ENCODE data around the gene KLK4. TPM values are rescaled to one million over a fixed set of nuclear protein-coding genes. Genes with fewer than 3 reads are reported as not detected.

The KLK4 gene
- total and polyA plus RNA-seq, 2 of the 4 experiments (the other 2 are of a cell fraction): not detected

- Histone ChIP-seq H2AK5ac (ENCODE audit: low read depth, low read length) (no peak overlapping the region), H3K4me2 (ENCODE audit: low read depth, low read length) (no peak overlapping the region), H3K4ac (ENCODE audit: low read depth, low read length) (no peak overlapping the region), H2AK9ac (replicated peaks; ENCODE audit: low read depth, low read length, poor library complexity) (no peak overlapping the region), H4K91ac (ENCODE audit: insufficient read depth, low read depth, low read length) (no peak overlapping the region), H2BK15ac (ENCODE audit: low read depth, low read length) (no peak overlapping the region), H3K27me3 (ENCODE audit: control insufficient read depth, insufficient read depth, low read length) (no peaks in the 10 kb centered on the region), H3K9me3 (ENCODE audit: control insufficient read depth, insufficient read depth, low read length) (no peaks in the 10 kb centered on the region), H3K79me1 (ENCODE audit: low read depth in 1 of 2, low read length in 2 of 2) (no peaks in the 10 kb centered on the region), H2BK120ac (ENCODE audit: low read depth, low read length) (no peak overlapping the region), H2BK20ac (ENCODE audit: low read depth, low read length) (no peak overlapping the region), H3K9ac (ENCODE audit: low read depth, low read length) (no peak overlapping the region), H2AFZ (replicated peaks; ENCODE audit: low read length, poor library complexity) (no peak overlapping the region), H3K23ac (ENCODE audit: low read depth, low read length) (no peak overlapping the region; the same call in 1 of the 2 replicates), H3K27ac (ENCODE audit: insufficient read depth, low read length) (no peak overlapping the region), H3K4me3 (ENCODE audit: insufficient read depth, low read depth, low read length) (no peak overlapping the region), H3K56ac (ENCODE audit: extremely low read depth, insufficient read depth, low read length) (no peak overlapping the region), H2BK5ac (ENCODE audit: low read depth, low read length, poor library complexity, severe bottlenecking) (no peak overlapping the region), H3K18ac (ENCODE audit: low read depth, low read length) (no peak overlapping the region), H3K14ac (replicated peaks; ENCODE audit: low read depth, low read length) (no peak overlapping the region), H3K4me1 (ENCODE audit: control insufficient read depth, insufficient read depth, low read length) (no peaks in the 10 kb centered on the region), H3K36me3 (ENCODE audit: control insufficient read depth, insufficient read depth, low read length) (no peaks in the 10 kb centered on the region), H4K8ac (ENCODE audit: low read depth in 2 of 2, low read length in 2 of 2) (no peak overlapping the region), H4K20me1 (ENCODE audit: insufficient read depth, low read length) (no peaks in the 10 kb centered on the region), H4K5ac (ENCODE audit: low read depth, low read length) (no peak overlapping the region), H3K9me1 (ENCODE audit: insufficient read depth, low read length) (no peaks in the 10 kb centered on the region)
- ChIA-PET CTCF (no interaction called here), POLR2A (ENCODE audit: unreplicated experiment) (no interaction called here)
- ATAC-seq (ENCODE audit: low read depth): no peak
- DNase-seq: peak; percentile 15
- WGBS, 2 experiments (ENCODE audit: extremely low coverage in 2 of 2, insufficient read length in 1 of 2): no CpG with 5 or more reads among the region's 5 CpGs
- intact Hi-C loops (cut with micrococcal nuclease) (no loop called here), in situ Hi-C loops (cut with MboI; ENCODE audit: low sequenced_read_pairs) (no loop called here), dilution Hi-C loops (cut with HindIII; ENCODE audit: low sequenced_read_pairs, unreplicated experiment) (no loop called here)
- no peak for TF ChIP-seq MXI1 (IDR thresholded peaks at IDR 0.05; ENCODE audit: borderline replicate concordance, low read depth, low read length)
- TF ChIP-seq RCOR1 (IDR thresholded peaks at IDR 0.05; ENCODE audit: insufficient replicate concordance, low read length): no peak
- TF ChIP-seq MAFK (IDR thresholded peaks at IDR 0.05; ENCODE audit: low read depth, low read length): no peak
- no peak for TF ChIP-seq CEBPB (IDR thresholded peaks at IDR 0.05; ENCODE audit: low read depth, low read length)
- TF ChIP-seq BHLHE40 (IDR thresholded peaks at IDR 0.05; ENCODE audit: low read depth, low read length): no peak
- no peak for TF ChIP-seq RFX5 (IDR thresholded peaks at IDR 0.05; ENCODE audit: low read depth, low read length)
- TF ChIP-seq NFE2L2 (IDR thresholded peaks at IDR 0.05; ENCODE audit: low read depth, low read length): no peak
- TF ChIP-seq SMC3 (IDR thresholded peaks at IDR 0.05; ENCODE audit: low read depth, low read length): no peak
- TF ChIP-seq CTCF (conservative IDR thresholded peaks at IDR 0.05; ENCODE audit: low read depth, low read length): no peak
- no peak for TF ChIP-seq RAD21 (IDR thresholded peaks at IDR 0.05; ENCODE audit: low read length)
- no peak for TF ChIP-seq USF2 (IDR thresholded peaks at IDR 0.05; ENCODE audit: low read depth, low read length)
- TF ChIP-seq FOS (IDR thresholded peaks at IDR 0.05; ENCODE audit: low read depth, low read length): no peak
- no peak for TF ChIP-seq MAZ (IDR thresholded peaks at IDR 0.05; ENCODE audit: borderline replicate concordance, low read depth, low read length)
- TF ChIP-seq POLR2A (IDR thresholded peaks at IDR 0.05; ENCODE audit: low read depth, low read length): no peak
- BruUV-seq (replicated peaks): no TSS peak
These were observed 20.6 kb downstream of the KLK4 start for GRCh38 chr19:50890422-50891252.

Measured in IMR-90 (cell line).